ENCODE data around the gene SH3GLB2.

SH3GLB2 gene

DNA sequence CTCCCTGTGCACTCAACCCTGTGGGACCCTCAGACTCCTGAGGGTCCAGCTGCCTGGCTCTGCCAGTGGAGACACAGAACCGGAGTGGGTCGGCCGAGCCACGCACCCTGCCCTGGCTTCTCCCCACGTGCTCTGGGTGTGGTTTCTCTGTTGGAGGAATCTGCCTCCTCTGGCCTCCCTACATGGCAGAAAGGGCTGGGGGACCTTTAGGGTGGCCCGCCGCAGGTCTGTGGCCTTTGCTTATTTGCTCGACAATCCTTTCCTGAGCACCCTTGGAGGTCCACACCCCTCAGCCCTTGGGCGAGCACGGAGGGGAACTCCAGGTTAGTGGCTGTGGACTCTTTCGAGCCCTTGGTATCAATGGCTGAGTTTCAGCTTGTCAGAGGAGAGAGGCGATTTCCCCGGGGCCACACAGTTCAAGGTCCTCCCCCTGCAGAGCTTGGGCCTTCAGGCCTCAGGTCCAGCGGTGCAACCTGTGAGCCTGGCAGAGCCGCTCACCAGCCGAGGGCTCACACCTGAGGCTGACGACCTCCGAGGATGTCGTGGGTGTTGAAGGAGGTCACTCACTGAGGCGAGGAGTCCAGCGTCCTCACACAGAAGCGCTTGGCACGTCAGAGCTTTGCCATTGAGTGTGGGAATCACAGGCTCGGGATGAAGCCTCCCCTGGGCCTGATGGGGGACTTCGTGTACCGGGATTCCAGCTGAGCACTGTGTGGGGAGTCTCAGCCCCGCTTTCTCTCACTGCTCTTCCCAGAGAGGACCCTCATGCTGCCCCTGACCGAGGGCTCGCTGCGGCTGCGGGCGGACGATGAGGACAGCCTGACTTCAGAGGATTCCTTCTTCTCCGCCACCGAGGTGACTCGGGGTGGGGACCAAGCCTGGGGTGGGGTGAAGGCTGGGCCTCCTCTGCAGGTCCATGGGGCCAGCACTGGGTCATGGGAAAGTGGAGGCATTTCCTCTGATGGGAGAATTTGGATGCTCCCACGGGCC is 32.0 kb upstream of the SH3GLB2 start:
- TF ChIP-seq, protein P1, sequence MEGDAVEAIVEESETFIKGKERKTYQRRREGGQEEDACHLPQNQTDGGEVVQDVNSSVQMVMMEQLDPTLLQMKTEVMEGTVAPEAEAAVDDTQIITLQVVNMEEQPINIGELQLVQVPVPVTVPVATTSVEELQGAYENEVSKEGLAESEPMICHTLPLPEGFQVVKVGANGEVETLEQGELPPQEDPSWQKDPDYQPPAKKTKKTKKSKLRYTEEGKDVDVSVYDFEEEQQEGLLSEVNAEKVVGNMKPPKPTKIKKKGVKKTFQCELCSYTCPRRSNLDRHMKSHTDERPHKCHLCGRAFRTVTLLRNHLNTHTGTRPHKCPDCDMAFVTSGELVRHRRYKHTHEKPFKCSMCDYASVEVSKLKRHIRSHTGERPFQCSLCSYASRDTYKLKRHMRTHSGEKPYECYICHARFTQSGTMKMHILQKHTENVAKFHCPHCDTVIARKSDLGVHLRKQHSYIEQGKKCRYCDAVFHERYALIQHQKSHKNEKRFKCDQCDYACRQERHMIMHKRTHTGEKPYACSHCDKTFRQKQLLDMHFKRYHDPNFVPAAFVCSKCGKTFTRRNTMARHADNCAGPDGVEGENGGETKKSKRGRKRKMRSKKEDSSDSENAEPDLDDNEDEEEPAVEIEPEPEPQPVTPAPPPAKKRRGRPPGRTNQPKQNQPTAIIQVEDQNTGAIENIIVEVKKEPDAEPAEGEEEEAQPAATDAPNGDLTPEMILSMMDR (IDR thresholded peaks at IDR 0.05), result no peak
- Histone ChIP-seq H3K27ac (no peak overlapping the region), H3K4me3 (no peak overlapping the region), H3K9me3 (no peaks in the 10 kb centered on the region), H3K36me3 (peaks cover 62 to 83% (median 66%) of the 10 kb centered on the region in 3 donors), H3K27me3 (no peaks in the 10 kb centered on the region), H3K4me1 (no peaks in the 10 kb centered on the region)
- no peak for DNase-seq
- intact Hi-C loops (cut with DNase I; ENCODE audit: low total_unique reads), result no loop called here

GRCh38 chr9:129058965-129059795 is 31.0 kb upstream of the SH3GLB2 start:
- no peak for DNase-seq
- Histone ChIP-seq H3K9me3 (no peaks in the 10 kb centered on the region), H3K4me1 (no peaks in the 10 kb centered on the region), H3K27me3 (no peaks in the 10 kb centered on the region), H3K27ac (no peak overlapping the region), H3K4me3 (no peak overlapping the region), H3K36me3 (peaks cover 62 to 81% (median 67%) of the 10 kb centered on the region in 3 donors)
- intact Hi-C loops (cut with DNase I; ENCODE audit: low total_unique reads), result no loop called here
- TF ChIP-seq, protein P1 (IDR thresholded peaks at IDR 0.05), result no peak

GRCh38 chr9:129054163-129054851 is 26.2 kb upstream of the SH3GLB2 start:
- no peaks in the 10 kb centered on the region for H3K9me3 ChIP-seq
- peaks cover 38 to 75% (median 61%) of the 10 kb centered on the region in 3 donors for H3K36me3 ChIP-seq
- no peak overlapping the region for H3K27ac ChIP-seq
- H3K4me3 ChIP-seq, result no peak overlapping the region
- no peaks in the 10 kb centered on the region for H3K27me3 ChIP-seq
- TF ChIP-seq, protein P1 (IDR thresholded peaks at IDR 0.05), result no peak
- H3K4me1 ChIP-seq, result no peaks in the 10 kb centered on the region
- DNase-seq, result no peak
- intact Hi-C loops (cut with DNase I; ENCODE audit: low total_unique reads), result no loop called here

- H3K4me1 ChIP-seq, result no peaks in the 10 kb centered on the region
- H3K4me3 ChIP-seq, result no peak overlapping the region
- intact Hi-C loops (cut with DNase I; ENCODE audit: low total_unique reads), result no loop called here
- peaks cover 44 to 79% (median 69%) of the 10 kb centered on the region in 3 donors for H3K36me3 ChIP-seq
- no peak for DNase-seq
- H3K27ac ChIP-seq, result no peak overlapping the region
- H3K27me3 ChIP-seq, result no peaks in the 10 kb centered on the region
- TF ChIP-seq, protein P1 (IDR thresholded peaks at IDR 0.05), result no peak
- no peaks in the 10 kb centered on the region for H3K9me3 ChIP-seq
Measured at GRCh38 chr9:129053020-129053419, 24.9 kb upstream of the SH3GLB2 start.

DNA sequence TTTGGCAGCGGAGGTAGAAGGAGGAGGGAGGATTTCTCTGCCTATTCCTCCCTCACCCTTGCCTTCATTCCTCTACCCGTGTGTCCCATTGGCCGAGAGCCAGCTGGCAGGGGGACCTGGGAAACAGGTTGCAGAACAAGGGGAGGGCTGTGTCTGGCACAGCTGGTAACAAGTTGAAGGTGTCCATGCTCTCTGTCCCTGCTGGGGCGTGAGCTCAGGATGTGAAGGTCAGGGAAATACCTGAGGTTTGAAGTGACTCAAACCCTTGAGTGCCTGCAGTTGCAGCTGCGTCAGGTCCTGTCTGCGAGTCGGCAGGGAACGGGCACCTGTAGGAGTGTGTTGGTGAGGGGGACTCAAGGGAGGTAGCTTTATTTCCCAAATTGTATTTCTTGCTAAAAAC is 24.5 kb upstream of the SH3GLB2 start:
- Histone ChIP-seq H3K36me3 (peaks cover 47 to 79% (median 74%) of the 10 kb centered on the region in 3 donors), H3K27ac (no peak overlapping the region), H3K27me3 (no peaks in the 10 kb centered on the region), H3K4me3 (no peak overlapping the region), H3K4me1 (no peaks in the 10 kb centered on the region), H3K9me3 (no peaks in the 10 kb centered on the region)
- TF ChIP-seq, protein P1 (IDR thresholded peaks at IDR 0.05), result no peak
- intact Hi-C loops (cut with DNase I; ENCODE audit: low total_unique reads), result no loop called here
- no peak for DNase-seq
